A673 (cell line): ENCODE measurements around the gene PTRH1.

Source experiments
- CTCF ChIP-seq: fragments of 300-800, 200-600 bp; sonication (generic); conservative IDR thresholded peaks from 2 replicates; pipeline ENCODE4 v1.5.1; 2017; ENCODE audit warnings: low read depth, mild to moderate bottlenecking, antibody characterized with exemption, low read length, moderate library complexity, mixed read lengths
- EZH2 ChIP-seq: fragments of 200-600 bp; sonication (generic); IDR thresholded peaks from 2 replicates; pipeline ENCODE4 v1.6.1; 2017; ENCODE audit warnings: borderline replicate concordance, low read depth, mild to moderate bottlenecking, mixed read lengths, antibody characterized with exemption, low read length; ENCODE audit not compliant: poor library complexity, severe bottlenecking

- TF ChIP-seq CTCF (no peak), EZH2 (no peak)
Measured at GRCh38 chr9:127716412-127716811, 949 bp upstream of the PTRH1 start.
